NCI-H1105 treated with DMSO at 0.1 percent for 48 hours (cell line): Measurements from ENCODE around the gene BACE1-AS.
A peak's percentile ranks its signal among the peaks of the same experiment; 100 is the strongest.
"Not testable (repeated sequence)": the region's sequence is repeated elsewhere in the genome, so short reads cannot be mapped to it uniquely, and the experiment has no call there.

Source experiments
- DNase-seq: peaks from one replicate; lab custom pipeline; 2025; lab: John Stamatoyannopoulos, UW

BACE1-AS gene

GRCh38 chr11:117327255-117327566 is 36.1 kb downstream of the BACE1-AS start:
- DNase-seq: not testable (repeated sequence)

DNA sequence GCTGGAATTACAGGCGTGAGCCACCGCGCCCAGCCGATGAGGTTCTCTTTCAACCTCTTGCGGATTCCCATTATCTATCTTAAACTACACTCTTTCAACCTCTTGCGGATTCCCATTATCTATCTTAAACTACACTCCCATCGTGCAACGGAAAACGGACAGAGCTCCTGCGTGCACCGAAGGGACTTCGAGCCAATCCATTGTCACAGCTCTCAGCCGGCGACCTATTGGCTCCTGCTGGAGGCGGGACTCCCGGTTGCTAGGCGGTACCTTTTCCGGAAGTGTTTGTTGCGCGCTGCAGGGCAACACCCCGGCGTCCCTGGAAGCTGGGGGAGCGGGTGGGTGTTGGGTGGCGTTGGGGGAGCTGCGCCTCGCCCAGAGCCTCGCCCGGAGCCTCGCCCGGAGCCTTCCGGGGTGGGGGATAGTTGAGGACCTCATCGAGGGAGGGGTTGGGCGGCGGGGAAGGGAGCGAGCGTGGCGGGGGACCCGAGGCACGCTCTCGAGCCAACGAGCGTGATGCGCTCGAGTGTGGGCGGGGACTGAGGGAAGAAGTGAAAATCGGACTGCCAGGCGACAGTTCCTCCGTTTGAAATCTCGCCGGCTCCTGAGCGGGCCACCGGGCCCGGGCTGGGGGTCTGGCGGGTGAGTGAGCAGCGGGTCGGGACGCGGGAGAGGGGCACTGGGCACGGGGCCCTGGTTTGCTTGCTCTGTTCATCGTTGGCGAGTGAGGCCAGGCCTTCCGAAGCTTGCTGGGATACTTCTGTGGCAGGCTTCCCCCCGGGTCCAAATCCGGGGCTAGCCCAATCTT is 36.6 kb downstream of the BACE1-AS start, which contains the start of gene CEP164:
Gene CEP164 (plus strand): TSS at position 288 of the 808 bp plus-strand sequence. CDS start 10,733 bp downstream, outside the sequence.
- peak; percentile 97 for DNase-seq

GRCh38 chr11:117328375-117329010 is 37.3 kb downstream of the BACE1-AS start:
- DNase-seq: peak; percentile 33

DNA sequence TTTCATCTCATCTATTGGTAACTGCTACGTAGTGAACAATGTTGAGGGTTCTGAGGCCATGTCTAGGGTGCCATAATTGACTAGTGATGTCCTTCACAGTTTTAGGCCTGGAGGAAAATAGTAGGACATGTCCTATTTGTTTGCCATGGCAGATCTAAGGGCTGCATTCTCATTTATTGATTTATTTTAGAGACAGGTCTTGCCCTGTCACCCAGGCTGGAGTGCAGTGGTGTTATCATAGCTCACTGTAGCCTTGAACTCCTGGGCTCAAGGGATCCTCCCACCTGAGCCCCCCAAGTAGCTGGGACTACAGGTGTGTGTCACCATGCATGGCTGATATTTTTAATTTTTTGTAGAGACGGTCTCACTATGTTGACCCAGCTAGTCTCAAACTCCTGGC is 41.7 kb downstream of the BACE1-AS start:
- DNase-seq: no peak

GRCh38 chr11:117333917-117334316 is 42.8 kb downstream of the BACE1-AS start:
- DNase-seq: no peak

DNA sequence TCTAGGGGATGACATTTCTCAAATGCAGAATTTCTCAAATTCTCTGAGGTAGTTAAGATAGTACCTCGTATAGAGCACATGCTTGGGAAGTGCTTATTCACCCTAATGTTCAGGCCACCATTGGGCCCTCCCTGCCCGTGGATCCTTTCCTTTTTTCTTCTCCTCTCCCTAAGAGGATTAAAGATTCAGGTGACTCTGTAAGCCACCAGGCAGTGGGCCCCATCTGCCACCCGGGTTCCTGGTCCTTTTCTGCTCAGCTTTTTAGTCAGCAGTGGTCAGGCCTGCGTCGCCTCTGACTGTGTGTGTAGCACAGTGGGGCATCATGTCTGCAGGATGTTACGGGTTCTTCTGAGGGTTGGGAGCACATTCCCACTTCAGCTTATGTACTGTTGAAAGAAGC is 43.8 kb downstream of the BACE1-AS start:
- DNase-seq: no peak

GRCh38 chr11:117335399-117335798 is 44.3 kb downstream of the BACE1-AS start:
- no peak for DNase-seq

- no peak for DNase-seq
Measured at GRCh38 chr11:117337076-117337475, 45.9 kb downstream of the BACE1-AS start.
